Measurements from ENCODE around the gene LGALS3BP.

DNA sequence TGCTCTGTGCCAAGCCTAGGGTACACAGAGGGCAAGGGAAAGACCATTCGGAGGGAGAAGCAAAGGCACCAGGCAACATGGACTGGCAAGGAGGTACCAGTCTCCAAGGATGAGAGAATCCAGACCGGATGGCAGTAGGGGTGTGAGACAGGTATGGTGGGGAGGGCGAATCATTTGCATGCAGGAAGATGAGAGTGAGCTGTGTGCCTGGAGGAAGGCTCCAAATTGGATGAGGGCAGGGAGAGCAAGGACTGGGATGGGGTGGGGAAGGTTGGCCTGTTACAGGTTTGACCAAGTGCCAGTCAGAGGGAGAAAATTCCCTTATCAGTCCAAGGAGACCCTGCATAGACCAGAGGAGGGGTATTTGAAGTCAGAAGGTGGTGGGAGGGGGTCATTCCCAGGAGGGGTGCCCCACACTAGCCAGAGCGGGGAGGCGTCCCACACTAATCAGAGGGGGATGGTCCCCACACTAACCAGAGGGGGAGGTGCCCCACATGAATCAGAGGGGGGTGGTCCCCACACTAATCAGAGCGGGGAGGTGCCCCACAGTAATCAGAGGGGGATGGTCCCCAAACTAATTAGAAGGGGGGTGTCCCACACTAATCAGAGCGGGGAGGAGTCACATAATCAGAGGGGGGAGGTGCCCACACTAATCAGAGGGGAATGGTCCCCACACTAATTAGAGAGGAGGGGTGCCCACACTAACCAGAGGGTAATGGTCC, 29.1 kb upstream of the LGALS3BP start:
- TF ChIP-seq, protein P1, sequence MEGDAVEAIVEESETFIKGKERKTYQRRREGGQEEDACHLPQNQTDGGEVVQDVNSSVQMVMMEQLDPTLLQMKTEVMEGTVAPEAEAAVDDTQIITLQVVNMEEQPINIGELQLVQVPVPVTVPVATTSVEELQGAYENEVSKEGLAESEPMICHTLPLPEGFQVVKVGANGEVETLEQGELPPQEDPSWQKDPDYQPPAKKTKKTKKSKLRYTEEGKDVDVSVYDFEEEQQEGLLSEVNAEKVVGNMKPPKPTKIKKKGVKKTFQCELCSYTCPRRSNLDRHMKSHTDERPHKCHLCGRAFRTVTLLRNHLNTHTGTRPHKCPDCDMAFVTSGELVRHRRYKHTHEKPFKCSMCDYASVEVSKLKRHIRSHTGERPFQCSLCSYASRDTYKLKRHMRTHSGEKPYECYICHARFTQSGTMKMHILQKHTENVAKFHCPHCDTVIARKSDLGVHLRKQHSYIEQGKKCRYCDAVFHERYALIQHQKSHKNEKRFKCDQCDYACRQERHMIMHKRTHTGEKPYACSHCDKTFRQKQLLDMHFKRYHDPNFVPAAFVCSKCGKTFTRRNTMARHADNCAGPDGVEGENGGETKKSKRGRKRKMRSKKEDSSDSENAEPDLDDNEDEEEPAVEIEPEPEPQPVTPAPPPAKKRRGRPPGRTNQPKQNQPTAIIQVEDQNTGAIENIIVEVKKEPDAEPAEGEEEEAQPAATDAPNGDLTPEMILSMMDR (IDR thresholded peaks at IDR 0.05; ENCODE audit: control extremely low read depth in 1 of 3, insufficient read depth in 1 of 3, low read depth in 1 of 3, low read length in 3 of 3): no peak
- TF ChIP-seq RAD21 (IDR thresholded peaks at IDR 0.05 in 1 of 2, conservative IDR thresholded peaks at IDR 0.05 in 1 of 2; ENCODE audit: low read depth in 2 of 2, low read length in 2 of 2) (no peak), POLR2A (IDR thresholded peaks at IDR 0.05; ENCODE audit: control extremely low read depth in 1 of 2, low read depth in 2 of 2, low read length in 2 of 2) (no peak), YY1 (IDR thresholded peaks at IDR 0.05; ENCODE audit: low read depth, low read length) (no peak), CREB1 (IDR thresholded peaks at IDR 0.05) (no peak), SP1 (IDR thresholded peaks at IDR 0.05; ENCODE audit: low read depth, low read length) (no peak), TEAD4 (IDR thresholded peaks at IDR 0.05; ENCODE audit: low read depth, low read length) (no peak), KDM1A (IDR thresholded peaks at IDR 0.05; ENCODE audit: borderline replicate concordance, low read length) (no peak)
- TF ChIP-seq, protein P2, sequence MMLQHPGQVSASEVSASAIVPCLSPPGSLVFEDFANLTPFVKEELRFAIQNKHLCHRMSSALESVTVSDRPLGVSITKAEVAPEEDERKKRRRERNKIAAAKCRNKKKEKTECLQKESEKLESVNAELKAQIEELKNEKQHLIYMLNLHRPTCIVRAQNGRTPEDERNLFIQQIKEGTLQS (IDR thresholded peaks at IDR 0.05; ENCODE audit: insufficient read depth, low read depth, low read length): no peak
- TF ChIP-seq, protein P3, sequence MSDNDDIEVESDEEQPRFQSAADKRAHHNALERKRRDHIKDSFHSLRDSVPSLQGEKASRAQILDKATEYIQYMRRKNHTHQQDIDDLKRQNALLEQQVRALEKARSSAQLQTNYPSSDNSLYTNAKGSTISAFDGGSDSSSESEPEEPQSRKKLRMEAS (IDR thresholded peaks at IDR 0.05): no peak

Data from H1 (cell line).